Stimulated activated CD8-positive, alpha-beta memory T cell treated with anti-CD3 and anti-CD28 coated beads, Interleukin-2, amount 100 ng/mL, for 48 hours (primary cell): ENCODE results near the gene RASAL3.

Source experiments
- DNase-seq, 2 donors: peaks; one replicate each; pipeline ENCODE4 v3.0.0-alpha.2; 2020; ENCODE audit warnings: low read depth in 2 of 2

RASAL3 gene

DNA sequence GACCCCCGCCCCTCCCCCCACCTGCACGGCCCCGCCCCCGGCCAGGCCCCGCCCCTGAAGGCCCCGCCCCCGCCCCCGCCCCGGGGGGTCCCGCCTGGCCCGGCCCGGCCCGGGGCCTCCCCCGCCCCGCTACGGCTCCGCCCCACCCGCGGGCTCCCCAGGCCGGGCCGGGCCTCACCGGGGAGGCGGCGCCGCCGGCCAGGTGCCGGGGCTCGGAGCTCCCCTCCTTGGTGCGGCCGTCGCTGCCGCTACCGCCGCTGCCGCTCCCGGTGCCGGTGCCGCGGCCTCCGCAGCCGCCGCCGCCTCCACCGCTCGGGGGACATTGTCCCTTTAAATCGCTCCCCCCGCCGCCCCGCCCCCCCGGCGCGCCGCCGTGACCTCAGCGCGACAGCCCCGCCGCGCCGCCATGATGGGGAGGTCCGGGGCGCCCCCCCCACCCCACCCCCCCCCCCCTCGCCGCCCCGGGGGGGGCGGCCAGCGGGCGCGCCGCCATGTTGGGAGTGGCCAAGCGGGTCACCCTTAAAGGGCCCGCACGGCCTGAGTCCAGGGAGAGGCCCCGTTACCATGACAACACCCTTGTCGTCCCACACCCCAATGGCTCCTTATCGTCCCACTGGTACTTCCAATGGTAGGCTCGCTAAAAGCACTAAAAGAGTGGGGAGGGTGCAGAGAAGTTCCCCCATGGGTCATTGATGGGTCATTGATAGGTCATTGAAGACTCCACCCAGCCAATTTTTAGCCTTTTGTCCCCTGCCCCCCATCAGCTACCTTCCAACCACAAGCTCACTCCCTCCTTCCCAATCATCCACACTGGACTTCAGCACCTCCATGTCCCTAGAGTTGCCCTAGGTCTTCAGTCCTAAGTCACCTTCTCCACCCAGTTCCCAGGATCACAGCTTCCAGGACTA, 14.5 kb downstream of the RASAL3 start, which contains the start of gene WIZ:
WIZ (minus strand) TSS at position 337 of the 908 bp plus-strand sequence. CDS start 1,649 bp downstream, outside the sequence.
- peak; percentile 76 to 79 for DNase-seq

DNA sequence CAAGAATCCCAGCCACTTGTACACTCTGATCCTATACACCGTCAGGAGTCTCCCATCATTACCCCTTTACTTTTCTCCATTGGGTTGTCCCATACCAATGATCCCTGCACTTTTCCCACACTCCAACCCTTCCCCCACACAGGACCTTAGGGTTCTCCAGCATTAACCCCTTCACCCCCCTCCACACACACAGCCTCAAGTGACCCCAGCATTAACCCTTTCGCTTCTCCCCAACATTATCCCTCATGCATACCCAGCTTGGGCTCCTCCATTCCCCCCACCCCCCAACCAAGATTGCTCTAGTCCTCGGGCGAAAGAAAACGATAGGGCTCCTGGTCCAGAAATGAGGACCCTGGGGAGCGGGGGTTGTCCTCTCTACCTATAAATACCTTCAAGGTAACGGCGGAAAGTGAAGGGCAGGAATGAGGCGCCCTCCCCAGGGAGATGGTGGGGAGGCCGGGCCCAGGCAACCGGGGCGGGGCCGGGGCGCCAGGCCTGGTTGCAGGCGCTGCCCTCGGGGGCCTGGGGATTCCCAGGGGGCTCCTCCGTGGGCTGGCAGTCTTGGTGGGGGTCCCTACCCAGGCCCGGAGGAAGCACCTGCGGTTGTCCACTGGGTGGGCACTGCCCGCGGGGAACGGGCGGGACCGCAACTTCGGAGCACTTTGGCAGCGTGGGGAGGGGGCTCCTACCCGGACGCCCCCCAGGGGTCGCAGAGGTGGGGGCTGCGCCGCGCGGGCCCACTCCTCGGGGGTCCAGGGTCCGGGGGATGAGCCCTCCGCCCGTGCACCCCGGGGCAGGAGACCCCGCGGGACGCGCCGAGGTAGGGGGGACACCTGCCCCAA, 15.3 kb downstream of the RASAL3 start:
- DNase-seq, result no peak

DNA sequence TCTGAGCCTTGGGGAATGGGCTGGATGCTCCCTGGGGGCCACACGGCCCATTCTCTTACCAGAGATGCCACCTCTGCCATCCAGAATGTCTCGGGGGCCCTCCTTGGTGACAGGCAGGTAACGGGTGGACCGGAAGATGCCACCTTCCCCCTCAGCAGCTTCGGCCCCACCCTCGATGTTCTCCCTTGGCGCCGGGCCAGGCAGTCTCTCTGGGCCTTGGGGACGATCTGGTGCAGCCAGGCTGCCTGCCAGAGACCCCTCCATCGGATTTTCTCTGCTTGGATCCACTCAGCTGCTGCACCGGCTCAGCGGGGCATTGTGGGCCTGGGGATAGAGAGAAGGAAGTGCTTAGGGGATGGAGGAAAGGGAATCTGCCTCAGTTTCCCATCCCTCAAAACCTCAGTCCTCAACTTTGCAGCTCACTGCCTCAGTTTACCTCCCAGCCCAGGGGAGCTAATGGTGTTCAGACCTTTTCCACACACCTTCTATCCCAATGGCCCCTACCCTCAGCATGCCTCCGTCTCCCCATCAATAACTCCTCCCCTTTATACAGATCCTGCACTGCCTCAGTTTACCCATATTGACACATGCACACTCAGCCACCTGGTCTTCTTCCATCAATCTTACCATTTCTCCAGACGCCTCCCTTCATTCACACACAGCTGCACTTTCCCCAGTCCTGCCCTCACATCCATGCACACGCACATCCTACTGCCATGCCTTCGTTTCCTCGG, 16.1 kb downstream of the RASAL3 start:
- no peak for DNase-seq

DNA sequence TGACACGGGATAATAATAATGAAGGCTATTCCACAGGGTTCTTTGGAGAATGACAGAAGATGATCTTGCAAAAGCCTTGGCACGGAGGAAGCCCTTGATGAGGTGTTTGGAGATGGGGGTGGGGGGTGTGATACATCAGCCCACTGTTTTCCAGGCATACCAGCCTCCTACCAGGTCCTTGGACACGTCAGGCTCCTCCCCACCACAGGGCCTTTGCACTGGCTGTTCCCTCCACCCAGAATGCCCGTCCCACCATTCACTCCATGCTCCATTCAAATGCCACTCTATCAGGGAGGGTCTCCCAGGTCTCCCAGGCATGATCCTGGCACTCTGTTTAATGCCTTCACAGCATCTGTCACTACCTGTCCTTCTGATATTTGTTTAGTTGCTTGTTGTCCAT, 17.3 kb downstream of the RASAL3 start:
- no peak for DNase-seq

DNA sequence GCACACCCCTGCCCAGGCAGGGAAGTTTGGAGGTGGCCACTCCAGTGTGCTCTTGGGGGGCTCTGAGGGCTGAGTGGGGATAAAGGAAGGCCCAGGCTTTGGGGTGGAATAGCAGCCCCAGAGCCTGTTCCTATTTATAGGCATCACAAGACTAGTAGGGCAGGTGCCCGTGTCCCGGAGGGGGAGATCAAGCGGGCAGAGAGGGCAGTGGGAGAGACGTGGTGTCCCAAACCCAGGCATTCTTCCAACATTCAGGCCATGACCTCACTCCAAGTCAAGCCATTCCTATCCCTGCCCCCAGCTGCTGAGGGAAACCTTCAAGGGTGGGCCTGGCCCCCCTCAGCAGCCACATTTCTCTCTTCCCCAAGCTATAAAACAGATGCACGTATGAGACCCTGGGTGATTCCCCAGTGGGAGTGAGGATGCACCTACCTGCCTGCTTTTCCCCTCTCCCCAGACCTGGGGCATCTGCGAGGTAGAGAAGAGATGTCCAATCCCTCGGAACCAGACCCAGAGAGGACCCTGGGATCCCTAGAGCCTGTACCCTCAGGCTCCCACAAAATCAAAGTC, 18.5 kb downstream of the RASAL3 start:
- no peak for DNase-seq

DNA sequence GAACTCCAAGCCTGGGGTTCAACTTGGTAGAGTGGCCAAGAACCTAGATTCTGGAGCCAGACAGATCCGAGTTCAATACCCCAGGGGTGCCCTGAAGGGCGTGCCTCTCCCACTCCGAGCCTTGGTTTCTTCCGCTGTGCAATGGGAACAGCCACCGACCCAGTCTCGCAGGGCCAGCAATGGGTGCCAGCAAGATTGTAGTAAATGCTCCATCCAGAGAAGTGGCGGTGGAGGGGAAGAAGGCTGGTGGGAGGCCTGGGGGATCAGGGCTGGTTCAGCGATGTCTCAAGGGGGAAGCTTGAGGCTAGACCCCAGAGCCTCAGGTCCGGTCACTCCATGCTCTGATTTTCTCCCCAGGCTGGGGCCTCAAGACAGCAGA, 19.1 kb downstream of the RASAL3 start:
- DNase-seq, result no peak

DNA sequence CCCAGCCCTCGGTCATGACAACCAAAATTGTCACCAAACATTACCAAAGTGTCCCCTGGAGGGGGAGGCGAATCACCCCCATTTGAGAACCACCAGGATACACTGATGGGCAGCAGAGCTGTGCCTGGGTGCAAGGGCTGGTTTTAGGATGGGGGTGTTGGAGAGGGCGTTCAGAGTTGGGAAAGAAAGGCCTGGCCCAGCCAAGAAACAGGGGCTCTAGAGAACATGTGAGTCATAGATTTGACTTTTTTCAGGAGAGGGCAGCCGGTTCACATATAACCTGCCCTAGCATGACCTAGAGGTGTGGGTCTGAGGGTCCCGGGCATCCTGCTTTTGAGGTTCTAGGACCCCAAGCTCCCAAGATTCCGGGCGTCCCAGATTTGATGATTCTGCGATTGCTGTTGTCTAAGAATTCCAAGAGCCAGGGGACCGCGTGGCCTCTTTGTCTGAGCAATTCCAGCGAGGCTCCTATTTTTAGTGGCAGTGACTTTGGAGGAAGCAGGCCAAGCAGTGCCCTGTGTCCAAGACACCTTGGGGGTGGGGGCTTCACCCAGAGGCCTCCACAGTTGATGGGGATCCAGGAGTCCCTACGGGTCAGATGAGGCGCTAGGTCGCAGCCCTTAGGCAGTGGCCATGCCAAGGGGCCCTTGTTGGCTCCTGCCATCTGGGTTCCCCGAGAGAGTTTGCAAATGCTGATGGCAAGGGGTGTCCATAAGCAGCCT, 19.7 kb downstream of the RASAL3 start:
- DNase-seq, result no peak

DNA sequence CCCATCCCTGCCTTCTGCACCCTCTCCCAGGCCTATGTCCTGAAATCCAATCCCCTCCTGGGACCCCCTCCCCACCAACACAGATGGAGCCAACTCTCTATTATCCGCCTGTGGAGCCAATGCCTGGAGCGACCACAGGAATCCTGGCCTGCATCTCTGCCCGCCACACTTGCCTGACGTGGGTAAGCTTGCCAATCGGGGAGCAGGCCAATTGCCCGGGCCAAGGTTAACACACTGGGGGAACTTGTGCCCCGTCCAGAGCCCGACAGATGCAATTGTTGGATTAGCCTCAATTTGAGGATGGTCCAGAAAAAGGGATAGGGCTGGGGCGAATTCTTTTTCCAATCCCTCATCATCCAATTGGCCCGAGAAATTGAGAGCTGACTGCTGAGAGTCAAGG, 20.5 kb downstream of the RASAL3 start:
- DNase-seq, result no peak

DNA sequence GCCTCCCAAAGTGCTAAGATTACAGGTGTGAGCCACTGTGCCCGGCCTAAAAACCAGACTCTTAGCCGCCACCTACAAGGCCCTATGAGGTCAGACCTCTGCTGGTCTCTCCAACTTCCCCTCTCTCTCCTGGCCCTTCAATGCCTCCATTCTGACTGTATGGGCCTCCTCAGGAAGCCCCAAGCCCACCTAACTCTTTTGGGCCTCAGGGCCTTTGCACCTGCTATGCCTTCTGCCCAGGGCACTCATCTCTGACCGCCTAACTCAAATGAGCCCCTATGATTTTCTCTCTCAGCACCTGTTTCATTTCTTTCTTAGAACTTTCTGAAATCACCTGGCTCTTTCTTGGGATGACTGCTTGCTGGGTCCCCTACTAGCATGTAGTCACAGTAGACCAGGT, 21.0 kb downstream of the RASAL3 start:
- DNase-seq, result no peak

DNA sequence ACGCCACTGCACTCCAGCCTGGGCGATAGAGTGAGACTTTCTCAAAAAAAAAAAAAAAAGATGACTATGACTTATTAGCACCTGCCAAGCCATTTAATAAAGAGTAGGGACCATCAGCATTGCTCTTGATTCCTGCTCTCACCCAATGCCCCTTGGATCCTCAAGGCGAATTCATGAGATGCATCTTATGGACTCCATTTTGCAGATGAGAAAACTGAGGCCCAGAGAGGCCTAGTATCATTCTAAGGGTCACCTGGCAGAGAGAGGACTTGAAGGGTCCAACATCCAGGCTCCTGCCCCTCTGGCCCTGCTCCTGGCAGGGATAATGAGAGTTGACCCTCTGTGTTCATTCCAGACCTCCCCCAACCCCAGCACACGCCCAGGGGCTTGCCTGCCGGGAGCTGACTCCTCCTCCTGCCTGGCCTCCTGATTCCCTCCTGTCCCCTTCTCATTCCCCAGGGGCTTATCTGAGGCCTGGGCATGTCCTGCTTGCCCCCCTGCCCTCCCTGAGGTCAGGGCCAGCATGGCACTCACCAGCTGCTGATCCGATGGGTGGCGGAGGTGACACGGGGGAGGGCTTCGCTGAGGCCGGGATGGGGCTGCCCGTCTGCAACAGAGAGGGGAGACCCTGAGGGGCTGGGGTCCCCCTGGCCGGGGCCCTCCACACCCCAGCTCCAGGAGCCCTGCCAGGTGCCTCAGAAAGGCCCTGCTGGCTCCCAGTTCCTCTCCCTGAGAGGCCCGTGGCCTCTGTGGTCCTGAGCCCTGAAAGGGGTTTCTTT, 22.0 kb downstream of the RASAL3 start:
- DNase-seq, result no peak

DNA sequence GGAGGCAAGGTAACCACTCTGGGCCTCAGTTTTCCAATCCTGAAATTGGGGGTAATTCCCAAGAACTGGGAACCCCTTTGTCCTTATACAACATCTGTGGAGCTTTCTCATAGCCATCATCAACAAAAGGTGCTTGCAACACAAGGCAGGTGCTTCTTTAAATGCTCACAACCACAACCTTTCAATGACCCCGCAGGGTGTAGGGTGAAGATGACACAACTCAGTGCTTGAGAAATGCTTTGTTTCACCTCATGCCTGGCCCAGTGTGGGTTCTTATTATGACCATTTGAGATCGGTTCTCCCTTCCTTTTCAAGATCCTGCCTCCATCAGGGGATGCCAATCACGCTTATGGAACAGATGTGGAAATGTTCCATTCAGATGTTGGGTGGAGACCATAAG, 23.0 kb downstream of the RASAL3 start:
- DNase-seq, result no peak

DNA sequence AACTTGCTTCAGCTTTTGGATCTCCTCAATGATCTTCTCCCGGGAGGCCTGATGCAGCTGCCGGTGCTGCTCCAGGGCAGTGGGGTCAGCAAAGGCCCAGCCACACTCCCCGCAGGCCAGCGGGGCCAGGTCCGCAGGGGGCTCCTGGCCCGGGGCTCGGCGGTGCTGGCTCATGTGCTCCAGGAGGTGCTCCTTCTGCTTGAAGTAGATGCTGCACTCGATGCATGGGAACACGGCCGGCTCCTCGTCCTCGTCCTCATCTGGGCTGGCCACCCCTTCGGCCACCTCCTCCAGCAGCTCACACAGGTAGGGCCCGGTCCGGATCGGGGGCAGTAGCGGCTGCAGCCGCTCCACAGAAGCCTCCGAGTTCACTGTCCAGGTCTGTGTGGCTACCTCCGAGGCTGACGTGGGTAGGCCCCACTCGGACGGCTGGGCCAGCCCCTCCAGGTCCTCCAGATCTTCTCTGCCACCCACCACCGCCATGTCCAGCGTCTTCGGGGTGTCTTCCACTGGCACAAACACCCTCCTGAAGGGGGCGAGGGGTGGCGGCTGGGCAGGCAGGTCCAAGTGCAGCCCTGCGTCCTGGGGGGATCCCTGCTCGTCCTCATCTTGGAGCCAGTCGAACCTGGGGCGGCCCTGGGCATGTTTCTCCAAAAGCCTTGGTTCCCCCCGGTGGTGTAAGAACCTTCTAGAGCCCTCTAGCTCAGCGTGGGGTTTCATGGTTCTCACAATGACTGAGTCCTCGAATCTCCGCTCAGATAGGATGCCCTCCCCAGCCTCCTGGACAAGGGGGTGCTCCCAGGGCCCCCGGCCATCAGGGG, 24.3 kb downstream of the RASAL3 start:
- no peak for DNase-seq

DNA sequence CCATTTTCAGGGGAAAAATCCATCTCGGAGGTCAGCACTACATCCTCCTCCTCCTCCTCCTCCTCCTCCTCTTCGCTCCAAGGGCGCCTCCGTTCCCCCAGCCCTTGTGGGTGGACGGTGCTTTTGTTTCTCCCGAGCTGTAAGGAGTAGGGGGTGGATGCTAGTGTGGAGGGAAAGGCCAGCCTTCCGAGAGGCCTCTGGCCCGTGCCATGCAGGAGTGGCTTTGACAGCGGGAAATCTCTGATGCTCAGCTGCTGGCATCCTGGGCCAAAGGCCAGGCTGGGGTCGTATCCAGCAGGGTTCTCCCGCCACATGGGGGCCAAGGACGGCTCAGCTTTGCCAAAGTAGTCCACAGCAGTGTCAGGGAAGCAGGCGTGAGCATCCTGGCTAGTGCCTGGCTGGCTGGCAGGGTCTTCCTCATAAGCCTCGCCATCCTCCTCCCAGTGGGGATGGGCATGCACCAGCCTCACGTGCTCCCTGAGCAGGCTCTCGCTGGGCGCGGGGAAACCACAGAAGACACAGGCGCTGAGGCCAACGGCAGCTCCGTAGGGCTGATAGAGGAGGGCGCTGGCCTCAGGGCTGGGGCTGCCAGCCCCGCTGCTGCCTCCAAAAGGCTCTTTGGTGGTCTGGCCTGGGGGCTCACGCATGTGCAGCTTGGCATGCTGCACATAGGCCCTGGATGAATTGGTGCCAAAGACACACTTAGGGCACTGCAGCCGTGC, 25.1 kb downstream of the RASAL3 start:
- no peak for DNase-seq

DNA sequence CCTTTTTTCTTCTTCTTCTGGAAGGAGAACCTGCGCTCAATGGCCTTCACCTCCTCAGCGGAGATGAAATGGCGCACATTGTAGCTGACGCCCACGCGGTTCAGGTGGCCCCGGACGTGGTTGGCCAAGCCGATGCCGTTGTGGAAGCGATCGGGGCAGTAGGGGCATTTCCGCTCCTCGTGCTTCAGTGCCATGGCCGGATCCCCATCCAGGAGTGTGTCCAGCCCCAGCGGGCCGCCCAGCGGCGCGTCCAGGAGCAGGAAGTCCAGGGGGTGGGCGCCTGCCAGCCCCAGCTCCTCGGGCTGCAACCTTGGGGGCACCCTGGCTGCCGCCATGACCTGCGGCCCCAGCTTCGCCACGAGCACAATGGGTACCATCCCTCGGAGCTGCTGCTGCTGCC, 25.8 kb downstream of the RASAL3 start:
- no peak for DNase-seq

DNA sequence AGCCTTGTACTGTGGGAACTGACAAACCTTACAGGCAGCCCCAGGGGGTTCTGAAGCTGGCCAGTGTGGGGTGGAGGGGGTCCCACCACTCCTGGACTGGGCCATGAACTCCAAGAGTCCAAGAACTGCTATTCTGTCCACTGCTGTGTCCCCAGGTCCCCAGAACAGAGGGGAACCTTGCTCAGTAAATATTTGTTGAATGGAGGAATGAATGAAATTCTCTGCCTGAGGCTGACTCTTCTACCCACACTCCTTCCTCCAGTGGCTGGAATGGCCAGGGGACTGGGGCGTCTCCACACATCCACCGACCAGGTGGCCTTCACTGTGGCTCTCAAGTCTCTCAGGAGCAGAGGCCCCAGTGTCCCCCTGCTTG, 26.2 kb downstream of the RASAL3 start:
- no peak for DNase-seq

DNA sequence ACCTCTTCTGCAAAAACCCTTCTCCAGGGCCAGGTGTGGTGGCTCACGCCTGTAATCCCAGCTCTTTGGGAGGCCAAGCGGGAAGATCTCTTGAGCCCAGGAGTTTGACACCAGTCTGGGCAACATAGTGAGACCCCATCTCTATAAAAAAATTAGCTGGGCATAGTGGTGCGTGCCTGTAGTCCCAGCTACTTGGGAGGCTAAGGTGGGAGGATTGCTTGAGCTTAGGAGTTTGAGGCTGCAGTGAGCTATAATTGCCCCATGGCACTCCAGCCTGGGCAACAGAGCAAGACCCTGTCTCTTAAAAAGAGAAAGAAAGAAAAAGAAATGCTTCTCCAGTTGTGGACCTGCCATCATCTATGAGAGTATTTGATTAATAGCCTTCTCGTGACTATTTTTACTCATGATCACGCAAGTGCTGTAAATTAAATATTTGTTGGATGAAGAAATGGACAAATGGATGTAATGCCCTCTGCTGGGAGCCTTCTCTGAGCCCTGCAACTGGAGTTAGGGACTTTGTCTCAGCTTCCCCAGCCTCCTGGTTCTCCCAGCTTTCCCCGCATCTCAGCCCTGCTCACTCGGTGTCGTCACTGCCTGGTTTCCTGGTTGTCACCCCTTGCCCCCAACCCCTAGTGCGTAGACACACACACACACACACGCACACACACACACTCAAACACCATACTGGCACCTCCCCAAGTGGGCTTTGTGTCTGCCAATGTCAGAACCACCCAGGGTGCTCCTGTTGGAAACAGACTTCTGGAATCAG, 26.8 kb downstream of the RASAL3 start:
- no peak for DNase-seq

DNA sequence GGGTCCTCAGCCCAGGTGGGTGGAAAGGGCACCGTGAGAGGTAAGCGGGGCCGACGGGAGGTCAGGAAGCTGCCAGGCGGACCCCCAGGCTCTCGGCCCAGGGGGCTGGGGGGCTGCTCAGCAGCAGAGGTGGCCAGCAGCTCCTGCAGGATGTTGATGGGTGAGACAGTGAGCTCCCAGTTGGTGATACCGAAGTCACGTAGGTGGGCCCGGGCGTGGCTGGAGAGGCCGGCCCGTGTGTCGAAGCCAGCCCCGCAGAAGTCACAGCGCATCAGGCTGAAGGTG, 27.6 kb downstream of the RASAL3 start:
- no peak for DNase-seq
